NCI-H510A treated with DMSO at 0.1 percent for 48 hours (cell line): ENCODE results near the gene GDF11.
"Not testable (repeated sequence)": the region's sequence is repeated elsewhere in the genome, so short reads cannot be mapped to it uniquely, and the experiment has no call there.

ENCODE experiments used
- DNase-seq: peaks from one replicate; lab custom pipeline; 2025; lab: John Stamatoyannopoulos, UW

The GDF11 gene

GRCh38 chr12:55741931-55742680 lies 816 bp upstream of the GDF11 start:
- DNase-seq, result no peak

GRCh38 chr12:55743406-55744339 lies 751 bp downstream of the GDF11 start:
- peak; percentile 31 for DNase-seq

GRCh38 chr12:55744340-55745030 lies 1.6 kb downstream of the GDF11 start:
- DNase-seq, result peak; percentile 9

GRCh38 chr12:55745361-55746173 lies 2.6 kb downstream of the GDF11 start:
- DNase-seq, result peak; percentile 28

GRCh38 chr12:55746174-55746912 lies 3.4 kb downstream of the GDF11 start:
- no peak for DNase-seq

- no peak for DNase-seq
Measured at GRCh38 chr12:55746913-55747231, 4.0 kb downstream of the GDF11 start.

- DNase-seq, result no peak
Measured at GRCh38 chr12:55748230-55748993, 5.5 kb downstream of the GDF11 start.

- DNase-seq, result no peak
Measured at GRCh38 chr12:55755246-55755645, 12.3 kb downstream of the GDF11 start.

- DNase-seq, result no peak
Measured at GRCh38 chr12:55757701-55758100, 14.8 kb downstream of the GDF11 start.

GRCh38 chr12:55758575-55758974 lies 15.7 kb downstream of the GDF11 start:
- DNase-seq, result not testable (repeated sequence)

- no peak for DNase-seq
Measured at GRCh38 chr12:55760663-55761062, 17.7 kb downstream of the GDF11 start.

GRCh38 chr12:55762646-55763045 lies 19.7 kb downstream of the GDF11 start:
- DNase-seq, result no peak

GRCh38 chr12:55765736-55766290 lies 22.9 kb downstream of the GDF11 start:
- DNase-seq, result peak; percentile 87

GRCh38 chr12:55767156-55767555 lies 24.2 kb downstream of the GDF11 start:
- no peak for DNase-seq

GRCh38 chr12:55771736-55772135 lies 28.8 kb downstream of the GDF11 start:
- peak; percentile 62 for DNase-seq

- DNase-seq, result no peak
Measured at GRCh38 chr12:55777856-55778255, 34.9 kb downstream of the GDF11 start.

GRCh38 chr12:55780685-55781084 lies 37.8 kb downstream of the GDF11 start:
- no peak for DNase-seq

- DNase-seq, result no peak
Measured at GRCh38 chr12:55788546-55788945, 45.6 kb downstream of the GDF11 start.

- no peak for DNase-seq
Measured at GRCh38 chr12:55789171-55789570, 46.2 kb downstream of the GDF11 start.

- no peak for DNase-seq
Measured at GRCh38 chr12:55789893-55790292, 47.0 kb downstream of the GDF11 start.
